OCI-LY1 (cell line): ENCODE results near the gene WDR35.

Experiments
- CTCF ChIP-seq: fragments of 200-600 bp; sonication (generic), shearing (Covaris generic); IDR thresholded peaks from 2 replicates; pipeline ENCODE4 v1.5.1; 2017; ENCODE audit warnings: mild to moderate bottlenecking, antibody characterized with exemption, low read length, moderate library complexity, mixed read lengths
- EZH2 ChIP-seq: fragments of 200-600 bp; sonication (generic), shearing (Covaris generic); IDR thresholded peaks from 2 replicates; pipeline ENCODE4 v1.8.0; 2017; ENCODE audit warnings: borderline replicate concordance, mixed run types, mild to moderate bottlenecking, antibody characterized with exemption, low read length, moderate library complexity, mixed read lengths

GRCh38 chr2:19988600-19988999 lies 1.3 kb downstream of the WDR35 start:
- no peak for TF ChIP-seq CTCF
- TF ChIP-seq EZH2, result no peak
